ENCODE measurements around the gene PNLIPRP1.

DNA sequence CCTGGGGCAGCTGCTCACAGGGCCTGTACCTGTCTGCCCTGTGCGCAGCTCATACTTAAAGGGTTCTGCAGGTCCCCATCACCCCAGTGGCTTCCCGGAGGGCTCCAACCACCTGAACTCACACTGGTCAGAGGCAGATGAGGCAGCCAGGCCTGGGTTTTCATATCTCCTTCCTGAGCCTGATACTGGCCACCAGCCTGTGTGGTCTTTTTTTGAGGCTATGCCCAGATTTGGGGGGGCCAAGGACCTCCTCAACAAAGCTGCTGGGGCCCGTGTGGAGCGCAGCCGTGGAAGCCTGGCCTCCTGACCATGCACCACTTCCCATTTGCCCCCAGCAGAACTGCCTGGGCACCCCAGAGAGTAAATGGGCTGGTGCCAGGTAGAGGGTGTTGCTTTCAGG, 55.7 kb downstream of the PNLIPRP1 start:
- TF ChIP-seq CTCF (IDR thresholded peaks at IDR 0.05): no peak
- no peak for TF ChIP-seq POLR2AphosphoS5 (IDR thresholded peaks at IDR 0.05)
